ENCODE results near the gene MYEF2.

- TF ChIP-seq MXI1 (IDR thresholded peaks at IDR 0.05; ENCODE audit: low read depth, low read length) (no peak), RAD21 (IDR thresholded peaks at IDR 0.05; ENCODE audit: low read length) (no peak), CTCF (IDR thresholded peaks at IDR 0.05) (no peak), EP300 (IDR thresholded peaks at IDR 0.05; ENCODE audit: borderline replicate concordance in 1 of 2, low read depth in 1 of 2, low read length in 1 of 2) (no peak), RFX5 (IDR thresholded peaks at IDR 0.05; ENCODE audit: low read length) (no peak), ELF1 (IDR thresholded peaks at IDR 0.05) (no peak), POLR2AphosphoS5 (IDR thresholded peaks at IDR 0.05; ENCODE audit: low read depth, low read length) (no peak)
Observed at GRCh38 chr15:48103647-48104046, 74.4 kb downstream of the MYEF2 start.
